Stimulated activated CD4-positive, alpha-beta T cell treated with anti-CD3 and anti-CD28 coated beads, TNF-alpha, amount 100 ng/mL, for 48 hours (primary cell): Measurements from ENCODE around the gene GLS.
"Not testable (repeated sequence)": the region's sequence is repeated elsewhere in the genome, so short reads cannot be mapped to it uniquely, and the experiment has no call there.

ENCODE experiments used
- DNase-seq, 3 donors: peaks; one replicate each; pipeline ENCODE4 v3.0.0-alpha.2; 2020; ENCODE audit warnings: low read depth in 3 of 3

GLS gene

DNA sequence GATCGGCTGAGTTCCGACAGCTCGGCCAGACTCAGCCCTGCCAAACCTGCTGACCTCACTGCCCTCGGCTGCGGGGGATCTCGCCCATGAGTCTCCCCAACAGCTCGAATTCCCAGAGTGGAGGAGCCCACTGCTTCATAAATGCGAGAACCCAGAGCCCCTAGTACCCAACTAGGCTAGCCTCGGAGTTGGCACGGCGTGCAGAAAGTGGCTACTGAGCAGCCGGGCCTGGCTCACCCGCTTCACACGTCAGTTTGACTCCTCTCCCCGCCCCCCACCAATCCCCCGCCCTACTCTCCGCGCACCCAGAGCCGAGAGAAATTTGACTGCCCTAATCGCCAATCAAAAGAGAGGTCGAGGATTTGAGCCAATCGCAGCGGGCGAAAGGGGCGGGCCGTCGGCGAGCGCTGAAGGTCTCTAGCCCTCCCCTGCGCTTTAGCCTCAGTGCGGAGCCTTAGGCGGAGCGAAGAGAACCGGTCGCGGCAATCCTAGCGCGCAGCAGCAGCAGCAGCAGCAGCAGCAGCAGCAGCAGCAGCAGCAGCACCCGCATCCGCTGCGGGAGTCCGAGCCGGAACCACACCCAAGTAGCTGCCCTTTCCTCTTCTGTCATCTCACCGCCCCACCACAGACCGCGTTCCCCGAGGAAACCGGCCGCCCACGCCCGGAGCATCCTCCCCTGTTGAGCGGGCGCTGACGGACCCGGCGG, at the start of gene GLS:
TSS of gene GLS (plus strand) at position 444 of the 706 bp plus-strand sequence. CDS start 264 bp downstream, outside the sequence.
- DNase-seq, result peak; percentile 90 to 94 (median 94)

DNA sequence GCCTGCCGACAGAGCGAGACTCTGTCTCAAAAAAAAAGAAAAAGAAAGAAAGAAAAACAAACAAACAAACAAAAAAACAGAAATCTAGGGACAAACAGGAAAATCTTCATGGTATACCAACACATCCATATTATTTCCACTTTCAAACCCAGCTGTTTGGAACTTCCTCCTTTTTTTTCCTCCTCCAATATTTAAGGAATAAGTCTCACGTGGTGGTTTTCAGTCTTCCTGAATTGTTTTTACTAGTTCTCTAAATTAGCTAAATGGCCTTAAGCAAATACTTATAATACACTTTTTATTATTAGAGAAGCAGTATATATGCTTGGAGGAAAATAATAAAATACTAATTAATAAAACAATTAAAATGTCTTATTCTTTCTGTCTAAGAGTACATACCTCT, 48.7 kb upstream of the GLS start:
- DNase-seq, result no peak

- DNase-seq, result no peak
These were observed 45.8 kb upstream of the GLS start for GRCh38 chr2:190834890-190835208.

GRCh38 chr2:190835303-190835930, 45.2 kb upstream of the GLS start:
- no peak for DNase-seq

GRCh38 chr2:190836767-190837166, 43.9 kb upstream of the GLS start:
- DNase-seq, result no peak

DNA sequence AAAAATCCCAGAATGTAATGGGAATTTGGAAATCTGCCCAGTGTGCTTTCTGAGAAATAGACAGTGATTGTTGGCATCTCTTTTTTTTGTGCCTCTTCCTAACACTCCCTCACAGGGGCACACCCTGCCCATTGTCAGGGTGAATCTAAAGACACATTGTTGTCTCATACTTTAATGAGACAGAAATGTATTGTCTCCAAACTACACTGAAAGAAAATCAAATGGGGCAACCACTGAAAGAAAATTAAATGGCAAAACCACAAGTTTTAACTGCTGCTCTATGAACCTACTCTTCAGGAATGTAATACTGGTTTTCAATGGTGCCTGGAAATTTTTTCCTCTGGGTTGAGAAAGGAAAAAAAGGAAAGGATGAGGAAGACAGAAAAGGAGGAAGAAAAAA, 43.2 kb upstream of the GLS start:
- no peak for DNase-seq

GRCh38 chr2:190837952-190838361, 42.7 kb upstream of the GLS start:
- DNase-seq, result no peak

DNA sequence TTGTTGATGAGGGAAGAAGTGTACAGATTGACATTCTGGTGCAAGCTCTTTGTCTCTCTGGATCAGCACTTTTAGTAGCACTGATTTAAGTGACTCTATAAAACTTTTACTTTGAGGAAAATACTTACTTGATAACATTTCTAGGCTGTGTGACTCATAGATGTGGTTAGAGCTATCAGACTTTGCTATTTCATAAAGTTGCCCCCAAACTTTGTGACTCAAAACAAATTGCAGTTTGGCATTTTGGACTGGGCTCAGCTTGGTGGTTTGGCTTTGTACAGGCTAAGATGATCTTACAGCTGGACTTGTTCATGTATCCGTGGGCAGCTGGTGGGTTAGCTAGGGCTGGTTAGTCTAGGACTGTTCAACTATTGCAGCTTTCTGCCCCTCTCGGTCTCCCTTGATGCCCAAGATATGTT, 42.1 kb upstream of the GLS start:
- no peak for DNase-seq

- no peak for DNase-seq
These were observed 40.0 kb upstream of the GLS start for GRCh38 chr2:190840569-190841172.

DNA sequence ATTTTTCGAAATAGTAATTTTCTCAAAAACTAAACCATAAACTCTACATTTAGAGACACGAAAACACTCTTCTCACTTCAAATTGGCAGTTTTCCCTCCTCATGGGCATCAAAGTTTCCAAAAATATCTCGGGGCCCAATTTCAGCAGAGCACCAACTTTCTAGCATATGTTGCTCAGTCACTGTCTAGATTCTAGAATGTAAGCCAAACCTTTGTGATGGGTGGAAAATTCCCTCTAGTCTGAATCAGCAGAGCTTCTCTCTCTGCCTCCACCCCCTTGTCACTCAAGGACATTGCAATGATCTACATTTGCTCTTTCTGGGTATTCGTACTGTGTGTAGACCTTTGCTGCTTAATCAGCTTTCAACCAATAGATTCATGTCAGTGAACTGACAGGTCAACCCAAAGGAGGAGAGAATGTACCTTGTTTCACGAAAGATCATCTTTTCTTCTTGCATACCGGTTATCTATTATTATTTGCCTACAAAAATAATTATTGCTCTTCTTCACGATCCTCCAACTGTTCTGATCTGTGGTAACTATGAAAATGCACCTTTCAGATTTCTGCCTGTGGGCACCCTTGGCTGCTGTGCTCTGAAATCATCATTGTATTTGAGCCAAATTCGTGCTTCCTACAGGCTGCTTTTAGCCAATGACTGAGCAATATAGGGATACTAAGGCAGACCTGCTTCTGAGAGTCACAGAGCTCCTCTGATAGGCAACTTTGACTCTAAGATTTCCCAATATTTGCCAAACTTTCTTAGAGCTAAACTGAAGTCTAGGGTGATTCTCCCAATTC, 38.7 kb upstream of the GLS start:
- DNase-seq, result peak in 1 of 3 donors; percentile 22

- DNase-seq, result no peak
These were observed 38.0 kb upstream of the GLS start for GRCh38 chr2:190842606-190843104.

DNA sequence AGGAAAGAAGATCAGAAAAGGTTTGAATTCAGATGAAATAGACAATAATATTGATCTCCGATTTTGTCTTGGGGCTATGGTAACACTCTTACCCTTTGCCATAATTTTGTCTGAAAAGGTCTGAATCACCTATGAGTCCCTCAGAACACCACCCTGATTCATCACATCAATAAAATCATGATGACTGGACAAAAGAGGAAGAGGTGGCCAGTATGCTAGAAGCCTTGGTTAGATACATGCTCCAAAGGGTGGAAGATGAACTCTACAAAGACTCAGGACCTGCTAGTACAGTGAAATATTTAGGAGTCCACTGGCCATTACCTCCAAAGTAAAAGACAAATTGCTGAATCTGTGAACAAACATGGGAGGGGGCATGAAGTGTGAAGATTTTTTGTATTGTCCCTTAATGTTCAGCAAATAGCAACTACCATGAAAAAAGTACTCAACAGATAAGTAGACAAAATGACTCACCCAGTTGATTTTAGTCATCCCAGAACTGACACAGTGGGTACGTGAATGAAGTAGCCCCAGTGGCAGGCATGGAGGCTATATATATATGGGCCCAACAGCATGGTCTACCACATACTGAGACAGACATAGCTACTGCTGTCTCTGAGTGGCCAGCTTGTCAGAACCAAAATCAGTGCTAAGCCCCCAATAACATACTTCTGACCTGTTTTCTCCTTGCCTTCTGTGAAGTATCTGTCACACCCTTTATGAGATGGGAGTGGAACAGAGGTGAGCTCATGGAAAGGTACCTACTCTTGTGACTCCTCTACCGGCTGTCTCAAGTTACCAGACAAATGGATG, 36.5 kb upstream of the GLS start:
- DNase-seq, result peak in 2 of 3 donors; percentile 39 to 45

GRCh38 chr2:190844700-190845401, 35.8 kb upstream of the GLS start:
- DNase-seq, result no peak

DNA sequence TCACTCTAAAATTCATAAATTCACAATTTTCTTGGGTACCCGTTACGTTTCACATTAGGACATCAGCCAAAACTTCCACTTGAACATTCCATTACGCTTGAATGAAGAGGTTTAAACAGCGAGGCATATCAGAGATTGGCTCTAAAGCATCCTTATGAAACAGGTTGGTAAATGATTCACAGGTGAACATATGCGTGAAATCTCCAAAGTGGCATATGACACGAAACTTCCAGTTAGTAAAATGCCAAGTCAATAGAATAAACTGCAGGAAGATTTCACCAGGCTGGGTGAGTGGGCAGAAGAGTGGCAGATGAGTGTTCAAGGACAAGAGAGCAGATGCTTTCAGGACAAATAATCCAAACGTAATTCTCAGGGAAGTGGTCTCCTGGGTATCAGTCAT, 33.9 kb upstream of the GLS start:
- DNase-seq, result peak in 1 of 3 donors; percentile 23

DNA sequence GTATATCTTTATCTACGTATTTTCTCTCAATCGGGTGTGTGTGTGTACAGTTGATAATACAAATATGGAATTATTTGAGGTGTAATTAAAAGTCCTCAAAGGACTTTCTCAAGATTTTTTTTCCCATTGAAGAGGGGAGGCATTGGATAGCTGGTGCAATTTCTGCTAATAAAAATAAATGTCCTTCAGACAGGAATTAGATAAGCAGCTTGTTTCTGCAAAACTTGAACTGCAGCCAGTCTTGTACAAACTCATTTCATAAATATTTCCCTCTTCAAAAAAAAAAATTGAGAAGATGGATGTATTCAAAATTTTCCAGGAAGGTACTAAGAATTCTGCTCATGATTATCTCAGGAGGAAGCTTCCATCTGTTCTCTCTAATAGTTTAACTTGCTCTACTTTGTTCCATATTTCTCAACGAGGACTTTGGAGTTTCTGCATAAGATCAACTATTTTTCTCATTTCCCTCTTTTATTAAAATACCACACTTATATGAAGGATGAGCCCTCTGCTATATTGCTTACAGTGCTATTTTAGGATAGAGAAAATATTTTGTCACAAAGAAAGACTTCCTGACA, 33.0 kb upstream of the GLS start:
- no peak for DNase-seq

DNA sequence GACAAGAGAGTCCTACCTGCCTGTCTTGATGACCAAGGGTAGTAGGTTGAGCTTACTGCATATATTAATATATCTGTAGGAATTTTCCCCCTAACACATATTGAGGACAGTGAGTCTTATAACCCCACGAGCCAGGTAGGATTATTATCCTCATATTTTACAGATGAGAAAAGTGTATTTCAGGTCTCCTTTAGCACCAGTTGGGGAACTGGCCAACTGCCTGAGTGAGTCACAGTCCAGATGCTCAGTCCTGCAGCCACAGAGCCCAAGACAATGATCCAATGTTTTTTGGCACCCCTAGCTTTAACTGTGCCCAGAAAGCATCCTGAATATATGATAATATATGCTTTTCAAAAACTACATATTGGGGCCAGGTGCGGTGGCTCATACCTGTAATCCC, 30.8 kb upstream of the GLS start:
- DNase-seq, result no peak

- DNase-seq, result not testable (repeated sequence)
These were observed 27.6 kb upstream of the GLS start for GRCh38 chr2:190853022-190853421.

- no peak for DNase-seq
These were observed 26.9 kb upstream of the GLS start for GRCh38 chr2:190853531-190854383.

DNA sequence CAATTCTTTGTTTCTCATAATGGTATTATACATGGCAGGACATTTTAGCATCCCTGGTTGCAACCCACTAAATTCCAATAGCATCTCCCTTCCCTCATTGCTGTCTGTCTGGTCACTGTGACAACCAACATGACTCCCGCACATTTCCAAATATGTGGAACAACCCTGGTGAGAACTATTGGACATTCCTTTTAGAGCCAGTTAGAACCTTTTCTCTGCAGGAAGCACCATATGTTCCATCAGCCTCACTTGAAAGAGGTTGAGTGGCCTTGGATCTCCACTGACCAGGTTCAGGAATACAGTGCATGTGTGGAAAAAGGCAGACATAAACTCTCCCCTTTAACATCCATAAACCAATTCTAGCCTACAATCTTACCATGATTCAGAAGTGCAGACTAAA, 25.9 kb upstream of the GLS start:
- DNase-seq, result no peak
